ENCODE results near the gene NLRC5. TPM values are rescaled to one million over a fixed set of nuclear protein-coding genes. Genes with fewer than 3 reads are reported as not detected.

NLRC5 gene
- total RNA-seq, 1 donor = 52.1 TPM

DNA sequence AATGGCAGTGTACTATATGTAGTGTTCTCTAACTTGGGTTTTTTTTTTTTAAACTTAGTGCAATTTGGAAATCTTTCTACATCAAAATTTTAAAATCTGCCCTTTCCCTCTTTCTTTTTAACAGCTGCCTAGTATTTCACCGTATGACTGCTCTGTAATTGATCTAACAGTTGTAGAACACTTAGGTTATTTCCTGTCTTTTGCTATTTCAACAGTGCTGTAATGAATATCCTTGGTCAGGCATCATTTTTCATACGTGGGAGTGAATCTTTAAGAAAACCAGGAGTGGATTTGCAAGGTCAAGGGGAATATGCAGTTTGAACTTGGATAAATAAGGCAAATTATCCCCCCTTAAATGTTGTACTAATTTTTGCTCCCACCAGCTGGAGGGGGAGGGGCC, 3.8 kb downstream of the NLRC5 start:
- no peak overlapping the region for H3K27ac ChIP-seq (ENCODE audit: low read depth, low read length)
- TF ChIP-seq, protein P1, sequence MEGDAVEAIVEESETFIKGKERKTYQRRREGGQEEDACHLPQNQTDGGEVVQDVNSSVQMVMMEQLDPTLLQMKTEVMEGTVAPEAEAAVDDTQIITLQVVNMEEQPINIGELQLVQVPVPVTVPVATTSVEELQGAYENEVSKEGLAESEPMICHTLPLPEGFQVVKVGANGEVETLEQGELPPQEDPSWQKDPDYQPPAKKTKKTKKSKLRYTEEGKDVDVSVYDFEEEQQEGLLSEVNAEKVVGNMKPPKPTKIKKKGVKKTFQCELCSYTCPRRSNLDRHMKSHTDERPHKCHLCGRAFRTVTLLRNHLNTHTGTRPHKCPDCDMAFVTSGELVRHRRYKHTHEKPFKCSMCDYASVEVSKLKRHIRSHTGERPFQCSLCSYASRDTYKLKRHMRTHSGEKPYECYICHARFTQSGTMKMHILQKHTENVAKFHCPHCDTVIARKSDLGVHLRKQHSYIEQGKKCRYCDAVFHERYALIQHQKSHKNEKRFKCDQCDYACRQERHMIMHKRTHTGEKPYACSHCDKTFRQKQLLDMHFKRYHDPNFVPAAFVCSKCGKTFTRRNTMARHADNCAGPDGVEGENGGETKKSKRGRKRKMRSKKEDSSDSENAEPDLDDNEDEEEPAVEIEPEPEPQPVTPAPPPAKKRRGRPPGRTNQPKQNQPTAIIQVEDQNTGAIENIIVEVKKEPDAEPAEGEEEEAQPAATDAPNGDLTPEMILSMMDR (IDR thresholded peaks at IDR 0.05; ENCODE audit: extremely low read depth, low read depth, low read length) = no peak
- no peak overlapping the region for H3K4me2 ChIP-seq (ENCODE audit: insufficient read depth, low read length)
- no peak for DNase-seq (ENCODE audit: insufficient read length, low spot score, missing footprints)
- H2AFZ ChIP-seq (ENCODE audit: low read length) = no peak overlapping the region
- peaks cover 95% of the 10 kb centered on the region for H3K79me2 ChIP-seq (ENCODE audit: insufficient read depth, low read length)
- peaks cover 28% of the 10 kb centered on the region for H3K4me1 ChIP-seq (ENCODE audit: insufficient read depth, low read length)
- H3K36me3 ChIP-seq (ENCODE audit: insufficient read depth, low read length) = no peaks in the 10 kb centered on the region
- no peak overlapping the region for H3K4me3 ChIP-seq (ENCODE audit: insufficient read depth, low read length)
- H4K20me1 ChIP-seq (ENCODE audit: insufficient read depth, low read length) = no peaks in the 10 kb centered on the region
- H3K9me3 ChIP-seq (ENCODE audit: low read depth, low read length) = no peaks in the 10 kb centered on the region
- H3K27me3 ChIP-seq (ENCODE audit: insufficient read depth, low read length) = no peaks in the 10 kb centered on the region

DNA sequence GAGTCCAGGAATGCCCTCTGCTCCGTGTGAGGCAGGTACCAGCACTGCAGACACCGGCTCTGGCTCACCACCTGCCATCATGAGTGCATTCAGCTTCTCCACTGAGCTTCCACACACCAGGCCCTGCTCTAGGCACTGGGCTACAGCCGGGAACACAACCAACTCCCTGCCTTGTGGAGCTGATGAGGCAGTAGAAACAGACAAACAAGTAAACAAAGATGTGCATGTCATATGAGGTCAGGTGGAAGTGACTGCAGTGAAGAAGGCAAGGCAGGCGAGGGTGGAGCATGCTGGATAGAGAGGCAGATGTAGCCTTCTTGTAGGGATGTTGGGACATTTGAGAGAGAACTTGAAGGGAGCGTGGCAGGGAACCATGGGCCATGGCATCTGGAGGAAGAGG, 5.0 kb downstream of the NLRC5 start:
- no peak overlapping the region for H2AFZ ChIP-seq (ENCODE audit: low read length)
- no peaks in the 10 kb centered on the region for H4K20me1 ChIP-seq (ENCODE audit: insufficient read depth, low read length)
- no peak overlapping the region for H3K27ac ChIP-seq (ENCODE audit: low read depth, low read length)
- H3K9me3 ChIP-seq (ENCODE audit: low read depth, low read length) = no peaks in the 10 kb centered on the region
- no peaks in the 10 kb centered on the region for H3K27me3 ChIP-seq (ENCODE audit: insufficient read depth, low read length)
- H3K4me3 ChIP-seq (ENCODE audit: insufficient read depth, low read length) = no peak overlapping the region
- H3K4me2 ChIP-seq (ENCODE audit: insufficient read depth, low read length) = no peak overlapping the region
- TF ChIP-seq, protein P1 (IDR thresholded peaks at IDR 0.05; ENCODE audit: extremely low read depth, low read depth, low read length) = no peak
- no peak for DNase-seq (ENCODE audit: insufficient read length, low spot score, missing footprints)
- peaks cover 1% of the 10 kb centered on the region for H3K36me3 ChIP-seq (ENCODE audit: insufficient read depth, low read length)
- H3K4me1 ChIP-seq (ENCODE audit: insufficient read depth, low read length) = peaks cover 27% of the 10 kb centered on the region
- peaks cover 97% of the 10 kb centered on the region for H3K79me2 ChIP-seq (ENCODE audit: insufficient read depth, low read length)

DNA sequence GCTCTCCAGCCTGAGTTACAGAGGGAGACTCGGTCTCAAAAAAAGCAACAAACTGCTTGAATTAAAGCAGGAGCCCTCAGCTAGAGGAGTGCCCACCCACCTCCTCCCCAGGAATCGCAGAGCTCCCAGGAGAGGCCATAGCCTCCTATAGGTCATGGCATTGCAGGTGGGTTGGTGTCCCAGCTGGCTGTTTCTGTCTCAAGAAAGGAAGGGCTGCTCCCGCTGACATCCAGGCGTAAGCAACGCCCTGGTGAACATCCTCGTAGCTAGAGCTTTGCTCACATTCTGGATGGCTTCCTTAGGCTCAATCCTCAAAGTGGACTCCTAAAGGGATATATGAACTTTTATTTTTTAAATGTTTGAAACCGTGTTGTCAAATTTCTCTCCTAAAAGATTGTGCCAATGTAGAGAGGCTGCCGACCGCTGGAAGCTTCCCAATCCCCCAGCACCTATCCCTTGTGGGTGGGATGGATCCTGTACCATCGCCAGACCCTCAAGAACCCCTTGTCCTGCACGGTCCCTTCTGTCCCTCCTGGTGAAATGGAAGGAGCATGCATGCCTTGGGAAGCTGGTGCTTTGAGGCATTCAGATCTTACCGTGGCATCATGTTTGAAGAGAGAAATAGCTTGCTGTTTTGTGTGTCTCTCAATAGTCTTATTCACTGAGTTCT, 5.9 kb downstream of the NLRC5 start:
- no peaks in the 10 kb centered on the region for H3K9me3 ChIP-seq (ENCODE audit: low read depth, low read length)
- DNase-seq (ENCODE audit: insufficient read length, low spot score, missing footprints) = no peak
- peaks cover 8% of the 10 kb centered on the region for H3K36me3 ChIP-seq (ENCODE audit: insufficient read depth, low read length)
- peaks cover 32% of the 10 kb centered on the region for H3K4me1 ChIP-seq (ENCODE audit: insufficient read depth, low read length)
- H3K4me2 ChIP-seq (ENCODE audit: insufficient read depth, low read length) = no peak overlapping the region
- no peaks in the 10 kb centered on the region for H3K27me3 ChIP-seq (ENCODE audit: insufficient read depth, low read length)
- no peak overlapping the region for H2AFZ ChIP-seq (ENCODE audit: low read length)
- peaks cover 98% of the 10 kb centered on the region for H3K79me2 ChIP-seq (ENCODE audit: insufficient read depth, low read length)
- TF ChIP-seq, protein P1 (IDR thresholded peaks at IDR 0.05; ENCODE audit: extremely low read depth, low read depth, low read length) = no peak
- H4K20me1 ChIP-seq (ENCODE audit: insufficient read depth, low read length) = no peaks in the 10 kb centered on the region
- H3K4me3 ChIP-seq (ENCODE audit: insufficient read depth, low read length) = no peak overlapping the region
- H3K27ac ChIP-seq (ENCODE audit: low read depth, low read length) = no peak overlapping the region

GRCh38 chr16:56997264-56997663, 7.9 kb downstream of the NLRC5 start:
- no peaks in the 10 kb centered on the region for H4K20me1 ChIP-seq (ENCODE audit: insufficient read depth, low read length)
- no peak overlapping the region for H3K4me3 ChIP-seq (ENCODE audit: insufficient read depth, low read length)
- H3K27me3 ChIP-seq (ENCODE audit: insufficient read depth, low read length) = no peaks in the 10 kb centered on the region
- TF ChIP-seq, protein P1 (IDR thresholded peaks at IDR 0.05; ENCODE audit: extremely low read depth, low read depth, low read length) = no peak
- no peak overlapping the region for H2AFZ ChIP-seq (ENCODE audit: low read length)
- no peak overlapping the region for H3K4me2 ChIP-seq (ENCODE audit: insufficient read depth, low read length)
- peaks cover 8% of the 10 kb centered on the region for H3K36me3 ChIP-seq (ENCODE audit: insufficient read depth, low read length)
- H3K79me2 ChIP-seq (ENCODE audit: insufficient read depth, low read length) = peaks cover 94% of the 10 kb centered on the region
- no peak overlapping the region for H3K27ac ChIP-seq (ENCODE audit: low read depth, low read length)
- no peaks in the 10 kb centered on the region for H3K9me3 ChIP-seq (ENCODE audit: low read depth, low read length)
- peaks cover 33% of the 10 kb centered on the region for H3K4me1 ChIP-seq (ENCODE audit: insufficient read depth, low read length)
- DNase-seq (ENCODE audit: insufficient read length, low spot score, missing footprints) = no peak

Measured in osteoblast (primary cell).